Spinal cord (tissue), 10 donors: ENCODE data around the gene STOX1. TPM values are rescaled to one million over a fixed set of nuclear protein-coding genes. Genes with fewer than 3 reads are reported as not detected.
A peak's percentile ranks its signal among the peaks of the same experiment; 100 is the strongest.
"Not testable (repeated sequence)": the region's sequence is repeated elsewhere in the genome, so short reads cannot be mapped to it uniquely, and the experiment has no call there.

Source experiments
- DNase-seq, 6 donors: peaks; one replicate each; pipeline versions ENCODE4 v3.0.0 to v3.0.0-alpha.2; 2013 to 2015; ENCODE audit warnings: low spot score in 6 of 6, low read depth in 4 of 6
- H3K27ac ChIP-seq: one replicate; pipeline ENCODE4 v1.5.1; 2013; ENCODE audit warnings: low read depth, low read length, control low read depth
- H3K27me3 ChIP-seq: one replicate; pipeline ENCODE4 v1.6.1; 2013; ENCODE audit warnings: low read length; ENCODE audit not compliant: control insufficient read depth, insufficient read depth
- H3K36me3 ChIP-seq: one replicate; pipeline ENCODE4 v1.6.1; 2013; ENCODE audit warnings: low read length; ENCODE audit not compliant: control insufficient read depth, insufficient read depth
- H3K4me1 ChIP-seq: one replicate; pipeline ENCODE4 v1.6.1; 2013; ENCODE audit warnings: low read length; ENCODE audit not compliant: control insufficient read depth, insufficient read depth
- H3K4me3 ChIP-seq: one replicate; pipeline ENCODE4 v1.5.1; 2013; ENCODE audit warnings: low read depth, low read length, control low read depth
- H3K9me3 ChIP-seq: one replicate; pipeline ENCODE4 v1.6.1; 2013; ENCODE audit warnings: low read length; ENCODE audit not compliant: control insufficient read depth, insufficient read depth
- WGBS: methylation state at CpG from one replicate; pipeline ENCODE4 v1.1.5; 2013; ENCODE audit warnings: missing lambda C conversion rate; ENCODE audit not compliant: insufficient coverage; 5-methylcytosine and 5-hydroxymethylcytosine counted together
- polyA plus RNA-seq, 2 donors: library from polyadenylated mRNA; unstranded; fragments of 120-200 nt; gene quantifications; one replicate each; pipeline ENCODE4 v1.2.1, GENCODE V29; 2013; ENCODE audit not compliant: insufficient read length in 2 of 2
- total RNA-seq, 2 donors: library from RNA; depleted of rRNA in 1 of 2; stranded (reverse); fragments of 120-200 nt in 1 of 2; fragments of >200 nt in 1 of 2; gene quantifications; one replicate each; pipeline versions ENCODE4 v1.2.3 to v1.2.4, GENCODE V29; 2013 to 2014
- donor health status: healthy.

Gene STOX1
- total and polyA plus RNA-seq, 4 donors, result 10.7 to 14.4 (median 11.3) TPM

GRCh38 chr10:68856352-68856751 is 29.0 kb downstream of the STOX1 start:
- H3K27me3 ChIP-seq, result no peaks in the 10 kb centered on the region
- no peak overlapping the region for H3K27ac ChIP-seq
- peaks cover 2% of the 10 kb centered on the region for H3K9me3 ChIP-seq
- DNase-seq, result no peak
- WGBS, result 71% methylated on average over 4 of the region's 6 CpGs
- H3K36me3 ChIP-seq, result no peaks in the 10 kb centered on the region
- no peaks in the 10 kb centered on the region for H3K4me1 ChIP-seq
- H3K4me3 ChIP-seq, result no peak overlapping the region

GRCh38 chr10:68857005-68857404 is 29.7 kb downstream of the STOX1 start:
- no peak for DNase-seq
- H3K36me3 ChIP-seq, result no peaks in the 10 kb centered on the region
- H3K4me1 ChIP-seq, result no peaks in the 10 kb centered on the region
- H3K27me3 ChIP-seq, result no peaks in the 10 kb centered on the region
- no CpG with 5 or more reads among the region's 2 CpGs for WGBS
- peaks cover 2% of the 10 kb centered on the region for H3K9me3 ChIP-seq
- H3K27ac ChIP-seq, result no peak overlapping the region
- H3K4me3 ChIP-seq, result no peak overlapping the region

- Histone ChIP-seq H3K27me3 (no peaks in the 10 kb centered on the region), H3K27ac (no peak overlapping the region), H3K4me3 (no peak overlapping the region), H3K4me1 (no peaks in the 10 kb centered on the region), H3K9me3 (peaks cover 2% of the 10 kb centered on the region), H3K36me3 (no peaks in the 10 kb centered on the region)
- WGBS, result 100% methylated on average over 1 of the region's 5 CpGs
- no peak for DNase-seq
Measured at GRCh38 chr10:68861253-68861652, 33.9 kb downstream of the STOX1 start.

GRCh38 chr10:68864611-68865010 is 37.3 kb downstream of the STOX1 start:
- no peaks in the 10 kb centered on the region for H3K27me3 ChIP-seq
- DNase-seq, result peak in 1 of 6 donors; percentile 80
- no peak overlapping the region for H3K4me3 ChIP-seq
- H3K36me3 ChIP-seq, result no peaks in the 10 kb centered on the region
- WGBS, result no CpG with 5 or more reads among the region's 1 CpG
- H3K27ac ChIP-seq, result no peak overlapping the region
- H3K4me1 ChIP-seq, result peaks cover 6% of the 10 kb centered on the region
- H3K9me3 ChIP-seq, result peaks cover 2% of the 10 kb centered on the region

GRCh38 chr10:68868173-68868572 is 40.8 kb downstream of the STOX1 start:
- not testable (repeated sequence) for H3K27me3 ChIP-seq, H3K9me3 ChIP-seq, DNase-seq, H3K36me3 ChIP-seq, H3K4me3 ChIP-seq, H3K27ac ChIP-seq
- 96% methylated on average over 6 of the region's 8 CpGs for WGBS
- peaks cover 14% of the 10 kb centered on the region for H3K4me1 ChIP-seq

GRCh38 chr10:68869623-68870022 is 42.3 kb downstream of the STOX1 start:
- no peak overlapping the region for H3K4me3 ChIP-seq
- H3K4me1 ChIP-seq, result peaks cover 14% of the 10 kb centered on the region
- H3K9me3 ChIP-seq, result no peaks in the 10 kb centered on the region
- H3K36me3 ChIP-seq, result no peaks in the 10 kb centered on the region
- no peak for DNase-seq
- H3K27me3 ChIP-seq, result no peaks in the 10 kb centered on the region
- WGBS, result no CpG with 5 or more reads among the region's 2 CpGs
- no peak overlapping the region for H3K27ac ChIP-seq

- H3K9me3 ChIP-seq, result no peaks in the 10 kb centered on the region
- no peak overlapping the region for H3K27ac ChIP-seq
- no peaks in the 10 kb centered on the region for H3K36me3 ChIP-seq
- peaks cover 14% of the 10 kb centered on the region for H3K4me1 ChIP-seq
- no peak for DNase-seq
- WGBS, result no CpG with 5 or more reads among the region's 2 CpGs
- no peak overlapping the region for H3K4me3 ChIP-seq
- no peaks in the 10 kb centered on the region for H3K27me3 ChIP-seq
Measured at GRCh38 chr10:68870061-68870460, 42.7 kb downstream of the STOX1 start.

- no peak overlapping the region for H3K4me3 ChIP-seq
- H3K36me3 ChIP-seq, result no peaks in the 10 kb centered on the region
- H3K27me3 ChIP-seq, result no peaks in the 10 kb centered on the region
- peaks cover 14% of the 10 kb centered on the region for H3K4me1 ChIP-seq
- no peak for DNase-seq
- H3K27ac ChIP-seq, result no peak overlapping the region
- 18% methylated on average over 1 of the region's 3 CpGs for WGBS
- no peaks in the 10 kb centered on the region for H3K9me3 ChIP-seq
Measured at GRCh38 chr10:68870545-68871104, 43.3 kb downstream of the STOX1 start.

- H3K27me3 ChIP-seq, result no peaks in the 10 kb centered on the region
- no peak overlapping the region for H3K4me3 ChIP-seq
- peaks cover 16% of the 10 kb centered on the region for H3K4me1 ChIP-seq
- DNase-seq, result peak in 2 of 6 donors; percentile 21 to 67
- no peak overlapping the region for H3K27ac ChIP-seq
- no peaks in the 10 kb centered on the region for H3K9me3 ChIP-seq
- 26% methylated on average over 4 of the region's 6 CpGs for WGBS
- H3K36me3 ChIP-seq, result no peaks in the 10 kb centered on the region
Measured at GRCh38 chr10:68871105-68871711, 43.9 kb downstream of the STOX1 start.

- no peaks in the 10 kb centered on the region for H3K36me3 ChIP-seq
Measured at GRCh38 chr10:68871731-68872342, 44.5 kb downstream of the STOX1 start.

More at GRCh38 chr10:68871731-68872342, 44.5 kb downstream of the STOX1 start:
- no peaks in the 10 kb centered on the region for H3K27me3 ChIP-seq
- peak overlapping the region; percentile 54 for H3K27ac ChIP-seq
- no CpG with 5 or more reads among the region's 5 CpGs for WGBS
- H3K4me1 ChIP-seq, result peaks cover 18% of the 10 kb centered on the region
- peak; percentile 48 to 93 (median 64) for DNase-seq
- no peak overlapping the region for H3K4me3 ChIP-seq
- H3K9me3 ChIP-seq, result no peaks in the 10 kb centered on the region
